Glomerular endothelial cell (primary cell): ENCODE results near the gene IL4R. TPM values are rescaled to one million over a fixed set of nuclear protein-coding genes. Genes with fewer than 3 reads are reported as not detected.
A peak's percentile ranks its signal among the peaks of the same experiment; 100 is the strongest.

Experiments used
- DNase-seq: peaks from one replicate; pipeline ENCODE4 v3.0.0-alpha.2; 2011; ENCODE audit warnings: low read depth, low spot score; ENCODE audit errors: extremely low read depth
- total RNA-seq: library from RNA; depleted of rRNA; stranded (reverse); fragments of >200 nt; gene quantifications from 2 replicates; pipeline ENCODE4 v1.2.3, GENCODE V29; 2015

IL4R gene
- total RNA-seq, 1 donor from 2014 or later: 165 TPM

DNA sequence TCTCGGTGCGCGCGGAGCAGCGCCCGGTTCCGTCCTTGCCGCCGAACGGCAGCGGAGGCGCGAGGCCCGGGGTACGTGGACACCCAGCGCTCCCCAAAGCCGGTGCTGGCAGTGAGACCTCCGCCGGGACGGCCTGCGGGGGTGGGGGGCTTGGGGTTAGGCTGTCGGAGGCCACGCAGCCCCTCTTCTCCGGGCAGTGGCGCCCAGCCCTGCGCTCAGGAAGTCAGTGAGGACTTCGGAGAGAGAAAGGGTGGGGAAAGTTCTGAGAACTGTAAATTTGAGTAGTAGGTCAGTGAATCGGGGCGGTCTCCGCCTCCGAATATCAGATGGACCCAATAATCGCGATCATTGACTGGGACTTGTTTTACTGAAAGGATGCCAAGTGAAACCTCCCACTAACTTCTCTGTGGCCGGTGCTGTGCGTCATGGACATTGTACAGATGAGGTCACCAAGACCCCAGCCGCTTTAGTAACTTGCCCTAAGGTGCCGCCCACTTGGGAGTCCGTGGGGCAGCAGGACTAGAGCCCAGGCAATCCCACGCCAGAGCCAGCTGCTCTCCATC, 468 bp downstream of the IL4R start:
- DNase-seq: peak; percentile 78

DNA sequence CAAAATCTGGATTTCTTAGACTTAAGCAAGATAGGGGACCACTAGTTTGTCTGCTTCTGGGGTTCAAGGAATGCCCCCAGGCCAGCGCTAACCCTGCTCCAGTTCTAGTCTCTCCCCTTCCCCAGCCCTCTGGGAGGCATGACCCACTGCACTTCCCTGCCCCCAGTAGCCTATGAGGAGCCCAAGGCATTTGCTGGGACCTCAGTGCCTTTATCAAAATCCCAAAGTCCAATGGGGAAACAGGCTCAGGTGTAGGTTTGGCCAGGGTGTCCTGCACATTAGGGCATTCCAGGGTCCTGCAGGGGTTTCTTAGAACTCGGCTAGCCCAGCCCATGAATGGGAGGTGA, 1.2 kb downstream of the IL4R start:
- DNase-seq: no peak

DNA sequence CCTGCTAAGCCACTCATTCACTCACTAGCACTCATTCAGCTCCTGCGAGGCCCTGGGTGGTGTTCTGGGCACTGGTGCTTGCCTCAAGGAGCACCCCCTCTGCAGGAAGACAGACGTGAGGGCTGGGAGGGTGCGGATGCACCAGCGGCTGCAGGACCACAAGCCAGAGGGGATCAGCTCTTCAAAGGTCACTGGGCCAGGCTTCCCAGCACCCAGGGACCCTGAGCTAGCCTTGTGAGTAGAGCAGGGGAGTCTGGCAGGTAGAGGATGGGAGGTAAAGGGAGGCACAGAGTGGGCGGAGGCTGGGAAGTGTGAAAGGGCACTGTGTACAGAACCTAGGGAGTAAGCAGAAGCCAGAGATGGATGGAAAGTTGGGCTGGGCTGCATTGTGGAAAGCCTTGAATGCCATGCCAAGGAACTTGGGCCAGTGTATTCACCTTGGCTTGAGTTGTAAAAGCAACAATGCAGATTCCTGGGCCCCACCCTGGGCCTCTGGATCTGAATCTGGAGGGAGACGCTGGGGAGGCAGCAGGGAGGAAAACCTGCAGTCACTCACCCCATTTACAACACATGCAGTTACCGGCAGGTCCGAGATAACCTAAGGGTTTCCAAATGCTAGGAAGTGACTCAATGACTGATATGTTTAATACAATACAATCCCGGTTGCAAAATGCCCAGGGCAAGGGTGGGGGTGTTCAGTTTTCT, 1.7 kb downstream of the IL4R start:
- DNase-seq: peak; percentile 72

DNA sequence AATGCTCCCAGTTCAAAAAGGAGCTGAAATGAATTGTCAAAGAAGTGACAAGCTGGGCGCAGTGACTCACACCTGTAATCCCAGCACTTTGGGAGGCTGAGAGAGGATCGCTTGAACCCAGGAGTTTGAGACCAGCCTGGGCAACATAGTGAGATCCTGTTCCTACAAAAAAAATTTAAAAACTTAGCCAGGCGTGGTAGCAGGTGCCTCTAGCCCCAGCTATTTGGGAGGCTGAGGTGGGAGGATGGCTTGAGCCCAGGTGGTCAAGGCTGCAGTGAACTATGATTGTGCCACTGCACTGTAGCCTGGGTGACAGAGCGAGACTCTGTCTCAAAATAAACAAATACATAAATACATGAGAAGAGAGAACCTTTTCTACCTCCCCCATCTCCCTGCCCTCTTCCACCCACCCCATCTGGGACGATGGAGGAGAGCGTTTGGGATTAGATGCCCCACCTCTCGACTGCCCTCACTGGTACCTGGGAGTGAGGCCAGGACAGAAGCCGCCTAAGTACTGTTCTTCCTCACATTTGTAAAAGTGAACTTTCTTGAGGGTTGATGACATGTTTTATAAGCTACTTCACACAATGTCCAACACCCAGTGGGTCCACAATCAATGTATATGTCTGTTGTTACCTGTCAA, 2.4 kb downstream of the IL4R start:
- no peak for DNase-seq

DNA sequence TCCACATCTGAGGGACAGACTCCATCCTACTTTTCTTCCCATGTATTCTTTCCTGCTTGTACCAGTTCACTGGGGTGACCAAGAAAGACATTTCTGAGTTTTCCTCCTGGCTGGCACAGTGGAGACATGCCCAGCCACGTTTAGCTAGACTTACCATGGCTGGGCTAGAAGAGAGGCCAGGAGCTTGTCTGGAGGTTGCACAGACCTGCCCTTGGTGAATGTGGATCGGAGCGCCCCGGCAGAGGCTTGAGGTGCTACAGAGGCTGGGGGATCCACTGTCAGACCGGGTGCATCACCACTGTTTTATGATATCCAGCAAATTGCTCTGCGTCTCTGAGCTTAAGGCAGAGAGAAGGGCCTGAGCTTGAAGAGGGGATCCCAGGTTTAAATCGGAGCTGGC, 3.5 kb downstream of the IL4R start:
- no peak for DNase-seq

DNA sequence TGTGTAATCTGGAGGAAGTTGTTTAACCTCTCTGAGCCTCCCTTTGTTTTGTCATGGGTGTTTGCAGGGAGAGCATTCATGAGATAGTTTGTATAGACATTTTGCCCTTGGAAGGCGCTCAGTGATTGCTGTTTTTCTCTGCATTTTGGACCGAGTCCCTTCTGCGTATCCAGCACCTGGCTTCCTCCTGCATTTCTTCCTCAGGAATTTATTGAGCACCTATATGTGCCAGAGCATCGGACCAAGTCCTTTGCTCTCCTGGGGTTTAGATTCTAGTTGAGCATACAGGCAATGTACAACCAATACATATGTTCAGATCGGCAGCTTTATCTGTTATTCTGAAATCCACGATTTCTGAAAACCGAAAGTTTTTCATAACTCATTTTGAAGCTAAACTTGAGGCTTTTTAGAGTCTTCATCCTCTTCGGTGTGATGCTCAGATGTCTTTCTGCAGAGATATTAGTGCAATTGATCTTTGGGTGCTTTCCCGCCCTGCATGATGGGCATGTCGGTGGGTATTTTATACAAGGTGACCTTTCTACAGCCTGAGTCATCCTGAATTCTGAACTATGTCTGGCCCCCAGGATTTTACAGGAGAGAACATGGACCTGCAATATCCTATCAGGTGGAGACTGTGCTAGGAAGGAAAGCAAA, 4.1 kb downstream of the IL4R start:
- no peak for DNase-seq

DNA sequence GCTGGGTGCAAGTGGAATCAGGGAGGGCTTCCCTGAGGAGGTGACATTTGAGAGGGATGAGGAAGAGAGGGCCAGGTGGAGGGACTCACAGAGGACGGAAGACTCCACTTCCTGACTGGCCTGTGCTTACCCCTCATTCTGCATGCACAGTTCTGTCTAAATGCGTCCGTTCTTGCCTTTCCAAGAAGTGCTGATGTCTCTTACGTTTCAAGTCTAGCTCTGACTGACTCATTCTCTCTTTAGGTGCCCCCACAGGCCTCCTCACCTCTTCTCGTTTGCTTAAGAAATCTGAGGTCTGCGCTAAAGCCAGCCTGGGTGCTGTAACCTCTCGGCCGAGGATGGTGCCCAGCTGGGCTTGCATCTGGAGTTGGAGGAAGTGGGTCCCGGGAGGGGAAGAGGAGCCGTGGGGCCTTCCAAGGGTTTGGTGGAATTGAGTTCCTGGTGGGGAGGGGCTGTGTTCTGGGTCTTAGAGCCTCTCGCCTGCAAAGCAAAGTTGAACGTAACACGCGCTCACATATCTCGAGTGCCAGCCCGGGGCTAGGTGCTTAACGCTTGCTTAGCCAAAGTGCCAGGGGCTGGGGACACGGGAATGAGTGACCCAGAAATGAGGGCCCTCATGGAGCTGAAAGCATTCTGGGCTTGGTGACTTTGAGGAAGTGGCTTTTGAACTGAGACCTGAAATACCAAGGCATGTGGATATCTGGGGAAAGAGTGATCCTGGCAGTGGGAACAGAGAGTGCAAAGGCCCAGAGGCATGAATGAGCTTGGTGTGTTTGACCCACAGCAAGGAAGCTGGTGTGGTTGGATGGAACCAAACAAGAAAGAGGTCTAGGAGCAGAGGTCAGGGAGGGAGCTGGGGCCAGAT, 4.8 kb downstream of the IL4R start:
- DNase-seq: no peak

DNA sequence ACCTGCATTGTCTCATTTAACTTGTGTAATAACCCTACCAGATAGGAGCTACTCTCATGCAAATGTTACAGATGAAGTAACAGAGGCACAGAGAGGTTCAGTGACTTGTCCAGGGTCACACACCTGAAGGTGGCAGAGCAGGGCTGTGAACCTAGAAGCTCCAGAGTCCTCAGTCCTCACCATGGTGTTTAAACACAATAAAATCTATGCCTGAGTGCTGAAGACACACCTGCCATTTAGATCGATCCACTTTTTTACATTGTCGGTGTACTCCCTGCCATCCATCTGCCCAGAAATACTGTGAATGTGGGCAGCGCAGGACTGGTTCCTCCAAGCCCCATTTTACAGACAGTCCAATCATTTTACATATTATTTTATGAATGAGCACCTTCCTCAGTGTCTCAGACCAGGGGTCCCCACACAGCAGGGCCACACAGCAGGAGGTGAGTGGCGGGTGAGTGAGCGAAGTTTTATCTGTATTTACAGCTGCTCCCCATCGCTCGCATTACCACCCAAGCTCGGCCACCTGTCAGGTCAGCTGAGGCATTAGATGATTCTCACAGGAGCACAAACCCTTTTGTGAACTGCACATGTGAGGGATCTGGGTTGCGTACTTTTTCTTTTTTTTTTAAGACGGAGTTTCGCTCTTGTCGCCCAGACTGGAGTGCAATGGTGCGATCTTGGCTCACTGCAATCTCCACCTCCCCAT, 5.6 kb downstream of the IL4R start:
- DNase-seq: no peak

DNA sequence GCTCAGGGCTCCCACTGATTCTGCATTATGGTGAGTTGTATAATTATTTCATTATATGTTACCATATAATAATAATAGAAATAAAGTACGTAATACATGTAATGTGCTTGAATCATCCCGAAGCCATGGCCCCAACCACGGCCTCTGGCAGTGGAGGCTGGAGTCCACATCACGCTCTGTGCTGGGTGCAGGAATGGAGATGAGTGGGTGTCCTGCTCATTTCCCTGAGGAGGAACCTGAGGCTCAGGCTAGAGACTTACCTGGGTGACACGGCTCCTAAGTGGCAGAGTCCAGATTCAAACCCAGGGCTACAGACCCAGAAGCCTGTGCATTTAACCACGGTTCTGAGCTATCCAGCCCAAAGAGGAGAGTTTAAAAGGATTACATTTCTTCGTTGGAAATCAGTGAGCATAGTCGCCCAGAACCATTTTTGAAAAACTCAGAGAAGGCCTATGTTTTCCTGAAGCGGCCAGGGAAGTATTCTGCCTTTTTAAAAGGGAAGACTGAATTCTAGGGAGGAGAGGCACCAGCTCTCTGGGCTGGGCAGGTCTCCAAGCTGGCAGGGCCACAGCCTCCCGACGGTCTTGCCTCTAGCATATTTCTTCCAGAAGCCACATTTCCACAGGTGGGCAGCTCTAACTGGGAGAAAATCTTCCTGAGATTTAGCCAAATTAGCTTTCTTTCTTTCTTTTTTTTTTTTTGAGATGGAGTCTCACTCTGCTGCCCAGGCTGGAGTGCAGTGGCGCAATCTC, 6.7 kb downstream of the IL4R start:
- no peak for DNase-seq

DNA sequence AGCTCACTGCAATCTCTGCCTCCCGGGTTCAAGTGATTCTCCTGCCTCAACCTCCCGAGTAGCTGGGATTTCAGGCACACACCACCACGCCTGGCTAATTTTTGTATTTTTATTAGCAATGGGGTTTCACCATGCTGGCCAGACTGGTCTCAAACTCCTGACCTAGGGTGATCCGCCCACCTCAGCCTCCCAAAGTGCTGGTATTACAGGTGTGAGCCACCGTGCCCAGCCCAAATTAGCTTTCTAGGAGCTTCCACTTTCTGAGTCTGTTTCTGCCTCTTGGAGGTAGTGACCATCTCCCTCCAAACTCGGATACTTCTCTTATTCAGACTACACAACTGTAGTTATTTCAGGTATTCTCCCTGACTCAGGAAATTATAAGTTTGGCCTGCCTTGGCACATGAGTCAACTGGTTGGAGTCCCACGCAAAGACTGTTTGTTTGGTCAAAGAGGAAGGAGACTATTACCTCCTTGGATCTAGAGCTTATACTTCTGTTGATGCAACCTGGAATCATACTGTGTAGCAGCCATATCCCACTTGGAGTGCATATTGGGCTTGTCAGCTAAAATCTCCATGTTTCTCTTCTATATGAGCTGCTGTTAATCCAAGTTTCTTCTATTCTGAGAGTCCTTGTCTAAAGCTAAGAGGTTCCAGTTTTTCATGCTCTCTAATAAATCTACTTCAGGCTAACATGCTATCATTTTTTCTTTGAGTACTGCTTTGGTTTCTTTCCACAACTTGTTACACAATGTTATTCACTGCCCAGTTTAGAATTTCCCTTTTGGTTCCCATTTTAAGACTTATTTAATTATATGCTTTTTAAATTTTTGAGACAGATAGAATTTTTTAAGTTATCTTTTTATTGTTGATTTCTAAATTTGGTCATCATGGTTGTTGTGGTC, 7.5 kb downstream of the IL4R start:
- no peak for DNase-seq

DNA sequence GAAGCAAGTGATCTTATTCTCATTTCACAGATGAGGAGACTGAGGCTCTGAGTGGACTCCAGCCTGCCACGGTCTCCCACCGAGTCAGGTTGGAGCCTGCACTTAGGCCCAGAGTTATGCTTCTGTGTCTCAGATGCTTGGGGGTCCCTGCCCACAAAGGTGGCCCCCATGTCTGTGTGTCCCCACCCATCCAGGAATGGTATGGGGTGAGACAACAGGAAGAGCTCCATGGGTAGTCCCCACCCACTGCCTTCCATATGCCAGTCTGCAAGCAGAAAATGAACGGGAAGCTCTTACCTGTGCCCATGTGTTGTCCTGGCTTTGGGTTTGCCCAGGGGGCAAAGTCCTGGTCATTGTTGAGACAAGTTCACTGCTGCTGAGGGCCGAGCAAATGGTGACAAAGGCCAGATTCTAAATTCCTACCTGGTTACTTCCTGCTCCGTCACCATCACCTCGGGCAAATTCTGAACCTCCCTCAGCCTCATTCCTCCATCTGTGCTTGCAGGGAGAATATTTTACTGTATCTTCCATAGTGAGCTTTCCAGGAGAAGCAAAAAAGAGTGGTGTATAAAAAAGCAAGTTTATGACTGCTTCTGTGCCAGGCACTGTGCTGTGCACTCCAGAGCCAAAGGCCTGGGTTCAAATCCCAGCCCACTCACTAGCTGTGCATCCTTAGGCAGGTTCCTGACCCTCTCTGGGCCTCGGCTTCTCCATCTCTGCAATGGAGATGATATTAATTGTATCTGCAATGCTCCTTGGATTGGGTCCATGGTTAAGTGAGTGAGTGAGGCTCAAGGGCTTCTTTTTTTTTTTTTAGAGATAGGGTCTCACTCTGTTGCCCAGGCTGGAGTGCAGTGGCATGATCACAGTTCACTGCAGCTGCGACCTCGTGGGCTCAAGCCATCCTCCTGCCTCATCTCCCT, 9.3 kb downstream of the IL4R start:
- DNase-seq: no peak

DNA sequence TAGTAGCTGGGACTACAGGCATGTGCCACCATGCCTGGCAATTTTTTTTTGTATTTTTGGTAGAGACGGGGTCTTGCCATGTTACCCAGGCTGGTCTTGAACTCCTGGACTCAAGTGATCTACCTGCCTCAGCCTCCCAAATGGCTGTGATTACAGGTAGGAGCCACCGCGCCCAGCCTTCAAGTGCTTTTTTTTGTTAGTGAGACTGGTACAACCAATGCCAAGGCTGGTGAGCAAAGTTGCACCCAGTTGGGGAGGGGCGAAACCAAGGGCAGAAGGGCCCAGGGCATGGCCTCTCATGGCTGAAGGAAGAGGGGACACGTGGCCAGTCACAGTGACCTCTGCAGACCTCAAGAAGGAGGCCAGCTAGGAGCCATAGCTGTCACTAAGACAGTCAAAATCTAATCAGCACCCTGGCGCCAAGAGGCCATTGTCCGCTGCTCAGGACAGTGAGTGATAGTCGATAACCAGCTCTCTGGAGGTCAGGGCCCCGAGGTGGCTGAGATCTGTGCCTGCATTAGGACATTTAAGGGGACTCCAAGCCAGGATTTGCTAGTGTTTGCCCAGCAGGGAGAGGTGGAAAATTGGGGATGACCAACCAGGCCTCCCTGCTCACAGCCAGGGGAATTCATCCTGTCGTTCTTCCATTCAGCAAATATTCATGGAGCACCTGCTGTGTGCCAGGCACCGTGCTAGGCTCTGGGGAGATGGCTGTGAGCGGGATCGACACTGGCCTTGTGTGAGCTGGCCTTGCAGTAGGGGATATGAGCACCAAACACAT, 10.2 kb downstream of the IL4R start:
- no peak for DNase-seq

DNA sequence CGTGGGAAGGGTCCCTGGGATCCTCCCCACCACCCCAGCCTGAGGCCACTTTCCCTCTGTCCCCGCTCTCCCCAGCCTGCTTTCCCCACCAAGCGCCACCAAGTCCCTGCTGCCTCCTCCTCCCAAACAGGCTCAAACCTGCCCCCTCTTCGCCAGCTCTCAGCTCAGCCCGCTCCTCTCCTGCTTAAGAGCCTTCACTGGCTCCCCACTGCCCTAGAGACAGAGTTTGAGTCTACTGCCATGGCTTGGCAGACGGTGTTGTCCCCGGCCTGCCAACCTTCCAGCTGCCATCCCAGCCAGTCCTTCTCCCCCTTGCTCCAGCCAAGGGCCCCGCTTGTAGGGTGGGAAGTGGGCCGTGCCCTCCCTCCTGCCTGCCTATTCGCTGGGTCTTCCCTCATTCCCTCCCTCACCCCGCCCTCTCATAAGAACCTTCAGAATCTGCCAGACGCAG, 11.1 kb downstream of the IL4R start:
- DNase-seq: no peak

DNA sequence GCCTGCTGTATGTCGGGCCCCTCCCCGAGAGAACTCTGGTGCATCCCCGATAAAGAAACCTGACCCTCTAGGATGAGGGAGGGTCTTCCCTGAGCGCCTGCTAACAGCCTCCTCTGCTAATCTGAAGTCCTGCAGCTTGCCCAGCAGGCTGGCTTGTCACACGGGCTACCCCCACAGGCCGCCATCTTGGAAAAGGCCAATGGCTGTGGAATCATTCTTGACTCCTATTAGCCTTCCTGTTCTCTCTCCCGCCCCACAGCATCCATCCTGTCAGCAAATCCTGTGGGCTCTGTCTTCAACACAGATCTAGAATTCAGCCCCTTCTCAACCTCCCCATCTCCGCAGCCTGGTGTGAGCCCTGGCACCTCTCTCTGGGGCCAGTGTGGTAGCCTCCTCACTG, 12.0 kb downstream of the IL4R start:
- DNase-seq: no peak

DNA sequence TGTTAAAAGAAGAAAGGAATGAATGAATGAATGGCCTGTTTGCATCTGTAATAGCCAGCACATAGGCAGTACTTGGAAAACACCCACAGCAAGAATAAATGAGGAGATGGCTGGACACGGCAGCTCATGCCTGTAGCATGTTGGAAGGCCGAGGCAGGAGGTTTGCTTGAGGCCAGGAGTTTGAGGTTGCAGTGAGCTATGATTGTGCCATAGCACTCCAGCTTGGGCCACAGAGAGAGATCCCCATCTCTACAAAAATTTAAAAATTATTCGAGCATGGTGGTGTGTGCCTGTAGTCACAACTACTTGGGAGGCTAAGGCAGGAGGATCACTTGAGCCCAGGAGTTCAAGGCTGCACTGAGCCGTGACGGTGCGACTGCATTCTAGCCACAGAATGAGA, 12.5 kb downstream of the IL4R start:
- no peak for DNase-seq

DNA sequence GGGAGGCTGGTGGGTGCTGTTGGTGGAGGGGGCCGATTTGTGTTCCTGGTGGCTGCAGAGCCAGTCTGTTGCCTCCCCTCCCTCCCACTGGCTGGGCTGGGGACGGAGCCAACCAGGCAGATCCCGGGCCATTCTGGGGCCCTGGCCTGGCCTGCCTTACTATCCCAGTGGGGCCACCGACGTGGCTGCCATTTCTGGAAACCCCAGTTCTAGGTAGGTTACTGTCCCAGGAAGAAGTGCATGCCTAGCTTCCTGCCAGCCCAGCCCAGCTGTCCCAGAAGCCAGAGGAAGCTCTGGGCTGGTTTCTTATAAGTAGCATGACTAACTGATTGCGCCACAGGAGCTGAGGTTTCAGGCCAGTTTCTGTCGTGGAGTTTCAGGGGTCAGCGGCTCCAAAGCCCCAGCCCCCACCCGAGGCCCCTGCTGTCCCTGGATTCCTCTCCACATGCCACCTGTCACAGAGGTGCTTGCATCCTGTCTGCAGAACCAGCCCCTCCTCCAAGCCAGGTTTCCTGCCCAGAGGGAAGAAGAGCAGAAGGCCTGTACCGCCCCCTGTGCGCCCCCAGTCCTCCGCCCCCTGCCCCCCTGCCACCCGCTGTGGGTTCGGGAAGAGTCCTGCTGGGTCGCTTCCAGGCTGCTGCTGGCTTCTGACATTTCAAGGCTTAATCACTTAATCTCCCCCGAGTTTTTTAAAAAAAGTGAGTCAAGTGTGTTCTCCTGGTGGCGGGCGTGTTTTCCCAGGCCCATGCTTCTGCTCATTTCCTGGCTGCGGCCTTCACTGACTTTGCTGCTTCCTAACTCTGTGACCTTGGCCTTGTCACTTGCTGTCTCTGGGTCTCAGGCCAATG, 13.2 kb downstream of the IL4R start:
- no peak for DNase-seq
